Measurements from ENCODE around the gene PCDHAC2.

The PCDHAC2 gene

GRCh38 chr5:140966293-140967225 is at the start of gene PCDHAC2:
Gene PCDHAC2 (plus strand): TSS chr5:140966476. CDS start chr5:140966767, 291 bp downstream.
- DNase-seq, result no peak

- no peak for DNase-seq
Observed at GRCh38 chr5:140923601-140924000, 42.7 kb upstream of the PCDHAC2 start.

- no peak for DNase-seq
Observed at GRCh38 chr5:140925806-140926442, 40.4 kb upstream of the PCDHAC2 start, which contains the start of gene PCDHAC1. Gene PCDHAC1 (plus strand): TSS chr5:140926299. CDS start chr5:140926893, 594 bp downstream.

GRCh38 chr5:140926443-140927227 is 39.6 kb upstream of the PCDHAC2 start:
- peak in 2 of 3 donors; percentile 7 to 41 for DNase-seq

GRCh38 chr5:140927228-140927573 is 39.1 kb upstream of the PCDHAC2 start:
- no peak for DNase-seq

- DNase-seq, result no peak
Observed at GRCh38 chr5:140934964-140935606, 31.2 kb upstream of the PCDHAC2 start.

- DNase-seq, result no peak
Observed at GRCh38 chr5:140946578-140946977, 19.7 kb upstream of the PCDHAC2 start.

GRCh38 chr5:140951636-140952035 is 14.6 kb upstream of the PCDHAC2 start:
- DNase-seq, result no peak

- no peak for DNase-seq
Observed at GRCh38 chr5:140953234-140953633, 13.0 kb upstream of the PCDHAC2 start.

GRCh38 chr5:140962190-140962589 is 4.1 kb upstream of the PCDHAC2 start:
- DNase-seq, result no peak

GRCh38 chr5:140964356-140964755 is 1.9 kb upstream of the PCDHAC2 start:
- DNase-seq, result no peak

- no peak for DNase-seq
Observed at GRCh38 chr5:140965905-140966292, 377 bp upstream of the PCDHAC2 start.

GRCh38 chr5:140967226-140967893 is 1.1 kb downstream of the PCDHAC2 start:
- DNase-seq, result no peak

GRCh38 chr5:140969880-140970279 is 3.6 kb downstream of the PCDHAC2 start:
- DNase-seq, result no peak

- DNase-seq, result no peak
Observed at GRCh38 chr5:140973550-140973949, 7.3 kb downstream of the PCDHAC2 start.

GRCh38 chr5:140977003-140977402 is 10.7 kb downstream of the PCDHAC2 start:
- DNase-seq, result no peak

- no peak for DNase-seq
Observed at GRCh38 chr5:140978260-140978659, 12.0 kb downstream of the PCDHAC2 start.

- no peak for DNase-seq
Observed at GRCh38 chr5:140978983-140979382, 12.7 kb downstream of the PCDHAC2 start.

GRCh38 chr5:140982083-140982716 is 15.9 kb downstream of the PCDHAC2 start:
- DNase-seq, result no peak

GRCh38 chr5:140986117-140986521 is 19.8 kb downstream of the PCDHAC2 start:
- no peak for DNase-seq

GRCh38 chr5:140988100-140988499 is 21.8 kb downstream of the PCDHAC2 start:
- no peak for DNase-seq

- no peak for DNase-seq
Observed at GRCh38 chr5:140988608-140989007, 22.3 kb downstream of the PCDHAC2 start.
